Ishikawa (cell line): Measurements from ENCODE around the gene ALAS1.

Source experiments
- EP300 ChIP-seq: IDR thresholded peaks from 2 replicates; pipeline ENCODE4 v1.6.1; 2012; ENCODE audit warnings: borderline replicate concordance
- TAF1 ChIP-seq: IDR thresholded peaks from 2 replicates; pipeline ENCODE4 v1.6.1; 2012; ENCODE audit warnings: low read depth, mild to moderate bottlenecking
- YY1 ChIP-seq: IDR thresholded peaks from 2 replicates; pipeline ENCODE4 v1.6.1; 2012; ENCODE audit warnings: low read depth

DNA sequence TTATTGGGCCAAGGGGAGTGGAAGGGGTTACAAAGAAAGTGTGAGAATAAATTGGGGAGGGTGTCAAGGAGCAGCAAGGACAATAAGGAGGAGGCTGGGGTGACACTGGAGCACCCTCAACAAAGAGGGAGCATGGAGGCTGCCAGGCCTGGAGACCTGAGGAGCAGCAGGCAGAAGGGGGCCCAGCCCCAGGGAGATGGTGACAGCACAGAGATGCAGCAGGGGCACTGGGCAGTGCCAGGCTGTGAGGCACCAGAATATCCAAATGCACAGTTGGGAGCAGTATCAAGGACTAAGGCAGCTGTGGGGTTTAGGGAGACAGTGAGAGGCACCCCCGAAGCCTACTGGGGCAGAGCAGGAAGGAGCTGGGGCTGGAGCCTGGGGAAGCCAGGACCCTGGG, 19.4 kb upstream of the ALAS1 start:
- TF ChIP-seq EP300 (no peak), YY1 (no peak), TAF1 (no peak)
